HL-60 (cell line): Measurements from ENCODE around the gene PTBP3.

ENCODE experiments used
- DNase-seq, 2 experiments: peaks; one replicate each; pipeline ENCODE4 v3.0.0-alpha.2; 2010 to 2020; ENCODE audit warnings: low read depth in 1 of 2, low spot score in 1 of 2
- H3K27ac ChIP-seq: fragments of 250-450 bp; sonication (Bioruptor Pico); replicated peaks from 2 replicates; pipeline ENCODE4 v1.5.1; 2020; ENCODE audit warnings: mild to moderate bottlenecking, moderate library complexity
- H3K27me3 ChIP-seq: fragments of 250-450 bp; sonication (Bioruptor Pico); 2 replicates; pipeline ENCODE4 v1.5.1; 2021; ENCODE audit warnings: mild to moderate bottlenecking, moderate library complexity; ENCODE audit not compliant: insufficient read depth, poor library complexity, severe bottlenecking
- H3K4me3 ChIP-seq: replicated peaks from 2 replicates; pipeline ENCODE4 v1.5.1; 2011; ENCODE audit warnings: mild to moderate bottlenecking, control low read depth, low read length; ENCODE audit not compliant: insufficient read depth
- CTCF ChIP-seq: IDR thresholded peaks from one replicate; pipeline ENCODE4 v1.5.1; 2011; ENCODE audit warnings: low read length, control low read depth, inconsistent platforms; ENCODE audit not compliant: insufficient read depth
- GABPA ChIP-seq: IDR thresholded peaks from 2 replicates; pipeline ENCODE4 v1.6.1; 2012; ENCODE audit warnings: low read depth
- POLR2AphosphoS5 ChIP-seq: IDR thresholded peaks from 2 replicates; pipeline ENCODE4 v1.6.1; 2012; ENCODE audit warnings: low read depth
- REST ChIP-seq: IDR thresholded peaks from 2 replicates; pipeline ENCODE4 v1.6.1; 2012; ENCODE audit warnings: low read depth; ENCODE audit not compliant: insufficient replicate concordance
- SPI1 ChIP-seq: IDR thresholded peaks from 2 replicates; pipeline ENCODE4 v1.6.1; 2012; ENCODE audit warnings: low read depth, mild to moderate bottlenecking, borderline replicate concordance

The PTBP3 gene

GRCh38 chr9:112249277-112249676, 84.1 kb downstream of the PTBP3 start:
- no peak for DNase-seq
- Histone ChIP-seq H3K27me3 (no peaks in the 10 kb centered on the region), H3K4me3 (no peak overlapping the region), H3K27ac (no peak overlapping the region)
- TF ChIP-seq REST (no peak), POLR2AphosphoS5 (no peak), SPI1 (no peak), GABPA (no peak), CTCF (no peak)

DNA sequence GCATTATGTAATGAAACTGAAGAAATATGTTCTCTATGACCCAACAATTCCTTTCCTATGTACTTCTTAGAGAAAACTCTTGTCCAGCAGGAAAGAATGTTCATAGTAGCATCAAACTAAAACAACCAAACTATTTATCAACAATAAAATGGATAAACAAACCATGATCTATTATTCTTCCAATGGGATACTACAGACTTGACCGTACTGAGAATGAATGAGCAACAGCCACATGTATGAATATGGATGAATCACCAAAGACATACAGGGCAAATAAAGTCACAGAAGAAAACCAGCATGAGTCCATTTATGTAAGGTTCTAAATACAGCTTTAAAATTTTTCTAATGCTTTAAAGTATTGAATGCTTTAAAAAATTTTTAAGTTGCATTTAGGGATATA, 84.7 kb downstream of the PTBP3 start:
- no peak overlapping the region for H3K27ac ChIP-seq
- TF ChIP-seq CTCF, result no peak
- TF ChIP-seq POLR2AphosphoS5, result no peak
- TF ChIP-seq SPI1, result no peak
- no peak for TF ChIP-seq REST
- no peak for TF ChIP-seq GABPA

DNA sequence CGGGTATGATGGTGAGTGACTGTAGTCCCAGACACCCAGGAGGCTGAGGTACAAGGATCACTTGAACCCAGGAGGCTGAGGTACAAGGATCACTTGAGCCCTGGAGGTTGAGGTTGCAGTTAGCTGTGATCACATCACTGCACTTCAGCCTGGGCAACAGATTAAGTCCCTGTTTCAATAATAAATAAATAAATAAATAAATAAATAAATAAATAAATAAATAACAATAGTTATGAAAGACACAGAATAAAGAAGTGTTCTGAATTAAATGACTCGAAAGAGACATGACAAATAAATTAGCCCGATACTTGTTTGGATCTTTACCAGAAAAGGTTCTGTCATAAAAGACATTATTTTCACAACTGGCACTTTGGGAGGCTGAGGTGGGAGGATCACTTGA, 86.3 kb downstream of the PTBP3 start:
- TF ChIP-seq SPI1 (no peak), CTCF (no peak), GABPA (no peak), REST (no peak), POLR2AphosphoS5 (no peak)
- H3K4me3 ChIP-seq, result no peak overlapping the region
- no peaks in the 10 kb centered on the region for H3K27me3 ChIP-seq
- DNase-seq, result no peak
- no peak overlapping the region for H3K27ac ChIP-seq

More for the DNA sequence above, 84.7 kb downstream of the PTBP3 start:
- no peaks in the 10 kb centered on the region for H3K27me3 ChIP-seq
- DNase-seq, result no peak
- no peak overlapping the region for H3K4me3 ChIP-seq
